ENCODE results near the gene VEGFC.

DNA sequence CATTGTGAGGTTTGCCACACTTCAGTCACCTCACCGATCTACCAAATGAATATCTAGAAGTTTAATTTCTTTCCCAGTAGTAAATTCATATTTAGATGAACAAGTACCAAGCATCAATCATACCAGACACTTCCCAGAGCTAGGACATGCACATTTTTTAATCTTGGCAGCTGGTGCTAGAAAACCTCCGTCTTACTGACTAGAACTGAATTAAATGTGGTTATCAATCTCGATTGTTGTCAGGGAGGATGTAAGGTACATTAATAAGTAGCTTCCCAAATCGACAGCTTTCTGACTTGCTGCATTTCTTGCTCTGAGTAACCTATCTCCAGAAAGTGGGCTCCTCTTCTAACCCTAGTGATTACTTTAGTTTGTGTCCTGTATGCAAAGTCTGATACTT lies 34.4 kb downstream of the VEGFC start:
- TF ChIP-seq POLR2AphosphoS5 (IDR thresholded peaks at IDR 0.05) (no peak), POLR2A (IDR thresholded peaks at IDR 0.05) (no peak)
